Amniotic stem cell (primary cell): Measurements from ENCODE around the gene FAM120B.

Experiments
- DNase-seq: peaks from one replicate; lab custom pipeline; 2025; lab: John Stamatoyannopoulos, UW

FAM120B gene

DNA sequence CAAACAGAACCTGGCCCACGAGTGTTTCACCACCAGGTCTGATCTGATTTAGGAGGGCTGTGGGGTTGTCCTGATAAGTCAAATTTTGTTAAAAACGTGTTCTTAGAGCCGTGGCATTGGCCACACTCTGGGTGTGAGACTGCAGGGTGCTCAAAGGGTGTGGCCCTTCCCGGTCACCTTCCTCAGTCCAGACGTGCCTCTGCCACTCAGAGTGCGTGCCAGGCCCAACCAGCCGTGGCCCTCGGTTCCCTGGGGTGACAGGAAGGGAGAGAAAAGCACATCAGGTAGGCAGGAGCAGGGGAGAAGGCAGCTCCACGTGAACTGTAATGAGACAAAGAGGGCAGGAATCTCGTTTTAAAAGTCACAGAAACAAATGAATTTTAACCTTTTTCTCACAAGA is 115.4 kb downstream of the FAM120B start:
- DNase-seq, result no peak

DNA sequence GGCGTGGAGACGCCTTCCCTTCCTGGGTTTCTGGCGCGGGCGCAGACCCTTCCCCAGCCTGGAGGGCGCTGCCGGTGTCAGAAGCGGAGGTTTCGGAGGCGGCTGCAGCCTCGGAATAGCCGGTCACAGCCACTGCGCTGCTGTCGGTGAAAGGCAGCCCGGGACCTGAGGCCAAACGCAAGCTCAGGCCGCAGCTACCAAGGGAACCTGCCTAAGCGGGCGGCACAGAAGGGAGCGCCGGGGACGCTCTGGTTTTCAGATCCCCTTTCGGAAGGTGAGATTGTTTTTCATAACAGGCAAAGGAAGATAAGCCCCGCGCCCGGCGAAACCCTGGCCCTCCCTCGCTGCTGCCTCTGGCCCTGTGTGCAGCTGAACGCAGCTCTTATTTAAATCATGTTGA is 116.5 kb downstream of the FAM120B start:
- no peak for DNase-seq

DNA sequence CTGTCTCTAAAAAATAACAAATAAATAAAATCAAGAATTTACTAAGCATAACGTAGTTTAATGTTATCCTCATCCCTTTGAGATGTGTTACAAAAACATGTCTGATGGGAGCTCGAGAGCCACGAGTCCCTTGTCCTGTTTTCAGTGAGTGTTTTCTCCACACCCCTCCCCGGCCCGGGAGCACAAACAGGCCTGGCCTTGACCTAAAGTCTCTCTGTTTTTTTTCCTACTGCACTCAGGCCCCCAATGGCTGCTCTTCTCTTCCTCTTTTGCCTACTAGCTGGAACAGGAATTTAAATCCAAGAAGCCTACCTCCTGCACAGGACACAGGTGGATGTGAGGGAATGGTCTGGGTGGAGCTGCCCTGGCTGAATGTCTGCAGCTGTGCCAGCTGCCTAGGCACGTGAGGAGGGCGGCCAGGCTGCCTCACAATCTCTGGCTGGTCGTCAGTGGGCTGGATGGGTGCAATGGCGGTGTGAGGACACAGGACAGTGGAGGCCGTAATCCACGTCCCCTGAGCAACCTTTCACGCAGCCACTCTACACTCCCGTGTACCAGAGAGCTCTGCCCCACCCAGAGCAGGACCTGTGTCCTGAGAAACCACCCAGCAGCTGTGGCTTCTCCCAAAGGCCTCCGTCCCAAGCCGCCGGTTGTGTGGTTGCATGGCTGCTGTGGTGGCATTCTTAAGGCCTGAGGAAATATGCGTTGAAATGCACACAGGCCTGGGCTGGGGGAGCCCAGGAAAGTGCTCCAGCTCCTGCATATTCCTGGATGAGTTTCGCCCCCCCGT is 117.5 kb downstream of the FAM120B start:
- no peak for DNase-seq

- DNase-seq, result no peak
Measured at GRCh38 chr6:170424604-170425126, 118.1 kb downstream of the FAM120B start.

DNA sequence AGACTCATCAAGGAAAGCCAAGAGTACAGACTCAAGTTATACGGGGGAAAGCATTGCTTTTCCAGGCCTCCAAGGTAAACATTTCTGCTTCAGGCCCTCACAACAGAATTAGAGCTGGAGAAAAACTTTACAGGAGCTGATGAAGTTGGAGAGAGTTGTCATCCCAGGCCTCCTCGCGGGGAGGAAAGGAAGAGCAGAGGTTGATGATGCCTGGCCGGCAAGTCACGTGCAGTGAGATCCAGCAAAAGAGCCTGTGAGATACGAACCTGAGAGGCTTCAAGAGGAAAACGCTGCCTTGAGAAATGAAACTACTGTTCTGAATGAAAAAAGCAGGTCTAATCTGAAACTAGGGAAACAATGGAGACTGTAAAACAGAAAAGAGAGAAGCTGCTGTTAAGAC is 122.9 kb downstream of the FAM120B start:
- DNase-seq, result no peak

DNA sequence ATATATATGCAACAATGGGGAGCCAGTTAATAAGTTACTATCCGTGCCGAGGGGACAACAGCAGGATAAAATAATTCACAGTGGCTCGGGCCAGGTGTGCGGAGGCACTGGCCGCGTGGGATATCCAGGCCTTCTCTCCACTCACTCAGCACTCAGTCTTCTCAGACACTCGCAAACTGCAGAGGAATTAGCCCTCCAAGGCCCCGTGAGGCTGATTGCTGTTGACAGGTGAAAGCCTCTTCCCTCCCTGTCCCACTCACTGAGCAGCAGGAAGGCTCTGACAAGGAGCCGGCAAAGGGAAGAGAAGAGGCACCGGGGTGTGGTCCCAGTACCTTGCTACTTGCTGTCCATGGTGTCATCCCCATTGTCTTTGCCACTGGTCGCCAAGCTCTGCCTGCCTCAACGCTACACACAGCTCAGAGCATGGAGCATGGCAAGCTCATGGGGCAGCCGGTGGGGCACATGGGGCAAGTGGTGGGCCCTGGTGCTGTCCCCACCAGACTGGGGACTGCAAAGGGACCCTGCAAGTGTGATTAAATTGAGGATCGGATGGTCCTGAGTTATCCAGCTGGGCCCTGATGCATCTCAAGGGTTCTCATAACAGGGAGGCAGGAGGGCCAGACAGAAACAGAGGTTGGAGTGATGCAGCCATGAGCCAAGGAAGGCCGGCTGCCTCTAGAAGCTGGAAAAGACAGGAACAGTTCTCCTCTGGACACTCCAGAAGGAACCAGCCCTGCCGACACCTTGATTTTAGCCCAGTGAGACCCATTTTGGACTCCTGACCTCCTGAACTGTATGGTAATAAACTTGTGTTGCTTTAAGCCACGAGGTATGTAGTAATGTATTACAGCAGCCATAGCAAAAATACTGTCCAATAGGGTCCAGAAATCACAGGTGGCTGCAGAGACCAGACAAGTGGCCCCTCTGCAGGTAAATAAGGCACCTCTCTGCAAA is 126.9 kb downstream of the FAM120B start:
- no peak for DNase-seq

- no peak for DNase-seq
Measured at GRCh38 chr6:170434117-170434820, 127.7 kb downstream of the FAM120B start.

GRCh38 chr6:170434821-170435155 is 128.2 kb downstream of the FAM120B start:
- no peak for DNase-seq

DNA sequence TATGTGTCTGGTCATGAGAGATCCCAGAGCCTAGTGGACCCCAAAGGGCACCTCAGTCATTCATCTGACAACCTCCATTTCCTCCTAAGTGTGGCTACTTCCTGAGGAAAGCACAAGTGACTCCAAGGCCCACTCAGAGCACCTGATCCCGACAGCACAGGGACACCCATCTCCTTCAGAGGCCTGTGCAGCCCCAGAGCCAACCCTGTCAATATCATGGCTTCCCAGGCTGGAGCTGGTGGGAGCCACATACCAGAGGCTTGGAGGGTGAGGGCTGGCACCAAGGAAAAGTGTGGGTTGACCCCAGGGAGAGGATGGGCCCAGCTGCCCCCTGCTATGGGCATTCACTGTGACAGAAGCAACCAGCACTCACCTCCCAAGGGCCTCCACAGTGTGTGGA is 129.2 kb downstream of the FAM120B start:
- no peak for DNase-seq

- no peak for DNase-seq
Measured at GRCh38 chr6:170436209-170436809, 129.8 kb downstream of the FAM120B start.

DNA sequence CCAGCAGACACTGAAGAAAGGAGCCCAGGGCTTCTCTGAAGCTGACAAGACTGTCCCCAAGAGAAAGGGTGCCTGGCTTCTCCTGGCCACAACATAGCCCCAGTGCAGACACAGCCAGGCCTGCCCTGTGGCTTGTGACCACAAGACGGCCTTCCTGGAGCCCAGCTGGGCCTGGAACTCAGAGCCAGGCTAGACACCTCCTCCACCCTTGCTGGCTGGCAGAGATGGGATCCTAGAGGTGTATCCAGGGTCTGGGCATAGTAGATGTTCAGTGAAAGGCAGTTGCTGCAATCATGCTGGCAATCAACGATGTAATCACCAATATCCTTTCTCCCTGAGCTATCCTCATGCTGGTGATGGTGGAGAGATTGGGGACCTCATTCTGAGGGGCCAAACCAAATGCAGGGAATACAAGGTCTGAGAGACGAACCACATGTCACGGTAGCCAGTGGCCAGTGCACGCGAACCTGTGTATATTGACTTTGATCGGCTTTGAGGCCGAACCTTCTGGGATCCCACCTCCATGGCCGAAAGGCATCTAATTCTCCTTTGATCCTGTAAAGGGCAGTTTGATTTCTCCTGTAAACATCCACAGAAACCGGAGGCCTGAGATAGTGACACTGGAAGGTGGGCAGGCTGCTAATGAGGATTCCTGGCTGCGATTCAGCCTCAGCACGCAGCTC is 131.3 kb downstream of the FAM120B start:
- no peak for DNase-seq

- peak; percentile 97 for DNase-seq
Measured at GRCh38 chr6:170438402-170438753, 131.8 kb downstream of the FAM120B start.

GRCh38 chr6:170438861-170439260 is 132.3 kb downstream of the FAM120B start:
- no peak for DNase-seq

GRCh38 chr6:170439366-170440361 is 133.1 kb downstream of the FAM120B start:
- DNase-seq, result no peak

DNA sequence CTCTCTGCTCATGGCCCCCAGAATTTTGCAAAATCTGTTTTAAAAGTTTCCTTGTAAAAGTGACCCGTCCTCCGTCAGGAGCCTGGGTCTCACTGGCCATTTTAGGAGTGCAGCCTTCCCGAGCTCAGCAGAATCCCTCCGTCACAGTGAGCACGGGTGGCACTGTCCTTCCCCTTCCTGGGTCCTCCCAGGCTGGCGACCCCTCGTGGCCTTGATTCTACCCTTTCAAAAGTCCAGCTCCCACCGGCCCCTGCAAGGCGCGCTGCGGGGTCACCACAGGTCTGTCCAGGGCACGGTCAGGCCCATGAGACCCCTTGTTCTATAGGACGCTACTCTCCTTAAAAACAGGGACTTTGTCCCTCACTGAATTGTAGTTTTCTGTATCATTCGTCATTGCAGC is 133.9 kb downstream of the FAM120B start:
- no peak for DNase-seq

- no peak for DNase-seq
Measured at GRCh38 chr6:170441316-170441715, 134.8 kb downstream of the FAM120B start.

DNA sequence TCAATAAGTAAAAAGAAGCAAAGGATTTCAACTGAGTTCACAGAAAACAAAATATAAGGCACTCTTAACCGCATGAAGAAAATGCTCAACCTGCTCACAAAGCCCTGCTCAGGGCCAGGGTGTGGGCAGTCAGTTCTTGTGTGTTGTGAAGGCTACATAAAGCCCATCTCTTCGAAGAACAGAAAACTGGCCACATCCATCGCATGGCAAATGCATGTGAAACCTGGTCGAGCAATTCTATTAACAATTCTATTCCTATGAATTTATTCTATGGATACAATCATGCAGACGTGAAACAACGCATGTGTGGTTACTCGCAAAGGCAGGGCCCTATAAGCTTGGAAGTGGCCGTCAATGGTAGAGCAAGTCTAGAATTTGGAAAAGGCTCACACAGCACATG is 136.0 kb downstream of the FAM120B start:
- DNase-seq, result no peak

- no peak for DNase-seq
Measured at GRCh38 chr6:170443151-170443662, 136.6 kb downstream of the FAM120B start.

- DNase-seq, result no peak
Measured at GRCh38 chr6:170444056-170444591, 137.6 kb downstream of the FAM120B start.

DNA sequence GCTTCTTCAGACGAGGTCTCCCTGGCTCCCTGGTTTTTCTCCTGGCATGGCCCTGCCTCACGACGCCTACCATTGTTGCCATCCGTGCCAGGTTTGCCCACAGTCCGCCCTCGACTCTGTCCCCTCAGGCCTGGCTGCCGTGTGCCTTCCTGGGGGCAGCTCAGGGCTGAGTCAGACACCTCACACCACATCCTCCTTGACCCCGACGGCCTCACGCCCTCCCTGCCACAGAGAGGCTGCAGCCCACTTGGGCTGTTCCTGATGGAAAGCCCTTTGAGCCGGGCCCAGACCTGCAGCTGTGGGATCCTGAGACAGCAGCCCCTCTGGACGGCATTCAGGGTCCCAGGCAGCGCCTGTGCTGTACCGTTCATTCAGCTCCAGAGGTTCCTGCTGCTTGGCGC is 138.3 kb downstream of the FAM120B start:
- no peak for DNase-seq
